Ectodermal cell (in vitro differentiated cells): ENCODE results near the gene EIF4B.

Experiments
- H3K27ac ChIP-seq: 2 replicates; pipeline ENCODE4 v1.7.0; 2013; ENCODE audit warnings: mild to moderate bottlenecking, low read depth, low read length; ENCODE audit not compliant: insufficient read depth, poor library complexity, severe bottlenecking
- H3K27me3 ChIP-seq: 2 replicates; pipeline ENCODE4 v1.7.0; 2013; ENCODE audit warnings: mild to moderate bottlenecking, low read length; ENCODE audit not compliant: insufficient read depth, control insufficient read depth, poor library complexity, severe bottlenecking
- H3K36me3 ChIP-seq: one replicate; pipeline ENCODE4 v1.7.0; 2013; ENCODE audit warnings: low read length; ENCODE audit not compliant: control insufficient read depth, insufficient read depth
- H3K4me1 ChIP-seq: one replicate; pipeline ENCODE4 v1.7.0; 2013; ENCODE audit warnings: low read length; ENCODE audit not compliant: control insufficient read depth, insufficient read depth
- H3K4me3 ChIP-seq: 2 replicates; pipeline ENCODE4 v1.7.0; 2013; ENCODE audit warnings: low read depth, low read length, control low read depth; ENCODE audit not compliant: insufficient read depth
- H3K9me3 ChIP-seq: 2 replicates; pipeline ENCODE4 v1.7.0; 2013; ENCODE audit warnings: mild to moderate bottlenecking, low read length, moderate library complexity; ENCODE audit not compliant: control insufficient read depth
- WGBS, 2 experiments: methylation state at CpG; one replicate each; pipeline ENCODE4 v1.1.7; 2013; ENCODE audit warnings: missing lambda C conversion rate in 2 of 2; 5-methylcytosine and 5-hydroxymethylcytosine counted together

Gene EIF4B

GRCh38 chr12:53086361-53086760, 80.1 kb downstream of the EIF4B start:
- Histone ChIP-seq H3K36me3 (no peaks in the 10 kb centered on the region), H3K4me3 (no peak overlapping the region), H3K4me1 (no peaks in the 10 kb centered on the region), H3K9me3 (no peaks in the 10 kb centered on the region), H3K27ac (no peak overlapping the region), H3K27me3 (peaks cover under 1% of the 10 kb centered on the region)
- 94 to 97% methylated on average over 1 to 3 of the region's 3 CpGs for WGBS, 2 experiments

GRCh38 chr12:53090105-53090504, 83.8 kb downstream of the EIF4B start:
- no peaks in the 10 kb centered on the region for H3K9me3 ChIP-seq
- 90 to 92% methylated on average over 5 to 6 of the region's 6 CpGs for WGBS, 2 experiments
- H3K4me1 ChIP-seq, result no peaks in the 10 kb centered on the region
- H3K27me3 ChIP-seq, result peaks cover 5% of the 10 kb centered on the region
- H3K4me3 ChIP-seq, result no peak overlapping the region
- H3K36me3 ChIP-seq, result no peaks in the 10 kb centered on the region
- H3K27ac ChIP-seq, result no peak overlapping the region

- Histone ChIP-seq H3K36me3 (no peaks in the 10 kb centered on the region), H3K4me3 (no peak overlapping the region), H3K27me3 (peaks cover 5% of the 10 kb centered on the region), H3K4me1 (no peaks in the 10 kb centered on the region), H3K27ac (no peak overlapping the region), H3K9me3 (no peaks in the 10 kb centered on the region)
- WGBS, 2 experiments, result 90 to 100% methylated on average over 1 to 2 of the region's 2 CpGs
These were observed 84.3 kb downstream of the EIF4B start for GRCh38 chr12:53090554-53090953.

DNA sequence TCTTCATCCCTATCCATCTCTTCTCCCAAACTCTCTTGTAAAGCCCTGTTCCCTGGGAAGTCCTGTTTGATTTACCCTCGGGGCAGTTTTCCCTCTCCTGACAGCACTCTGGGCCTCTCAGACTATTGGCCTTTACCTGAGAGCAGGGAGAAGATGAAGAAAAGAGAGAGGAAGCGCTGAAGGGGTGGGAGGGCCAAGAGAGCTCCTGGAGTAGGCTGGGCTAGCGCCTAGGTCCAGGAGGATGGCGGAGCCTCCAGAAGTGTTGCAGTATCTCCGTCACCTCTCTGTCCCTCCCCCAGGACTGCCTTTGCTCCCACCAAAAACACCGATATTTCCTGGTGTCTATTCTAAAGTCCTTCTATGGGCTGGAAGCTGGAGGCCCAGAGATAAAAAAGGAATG, 85.5 kb downstream of the EIF4B start:
- WGBS, 2 experiments, result 71 to 72% methylated on average over 6 of the region's 6 CpGs
- no peak overlapping the region for H3K4me3 ChIP-seq
- H3K36me3 ChIP-seq, result no peaks in the 10 kb centered on the region
- H3K27ac ChIP-seq, result no peak overlapping the region
- no peaks in the 10 kb centered on the region for H3K4me1 ChIP-seq
- no peaks in the 10 kb centered on the region for H3K9me3 ChIP-seq
- peaks cover 16% of the 10 kb centered on the region for H3K27me3 ChIP-seq
